H4 (cell line): ENCODE measurements around the gene KRTAP2-3. TPM values are rescaled to one million over a fixed set of nuclear protein-coding genes. Genes with fewer than 3 reads are reported as not detected.

Experiments
- DNase-seq: peaks from one replicate; pipeline ENCODE4 v3.0.0-alpha.2; 2015; ENCODE audit warnings: low spot score
- total RNA-seq: library from RNA; depleted of rRNA; stranded (reverse); fragments of >200 nt; shearing (Covaris generic); gene quantifications from 2 replicates; pipeline ENCODE4 v1.2.3, GENCODE V29; 2014; rRNA removed

KRTAP2-3 gene
- total RNA-seq, 1 experiment from 2014 or later = not detected

- DNase-seq = no peak
Observed at GRCh38 chr17:41029633-41030245, 30.2 kb downstream of the KRTAP2-3 start, which contains the start of gene KRTAP1-4. KRTAP1-4 (minus strand) TSS chr17:41030195; CDS start chr17:41030078, 117 bp downstream.

GRCh38 chr17:41026715-41027471 is 33.0 kb downstream of the KRTAP2-3 start, which contains the start of gene KRTAP1-5:
KRTAP1-5 (minus strand) TSS chr17:41027208; CDS start chr17:41027155, 53 bp downstream.
- DNase-seq = peak; percentile 83

DNA sequence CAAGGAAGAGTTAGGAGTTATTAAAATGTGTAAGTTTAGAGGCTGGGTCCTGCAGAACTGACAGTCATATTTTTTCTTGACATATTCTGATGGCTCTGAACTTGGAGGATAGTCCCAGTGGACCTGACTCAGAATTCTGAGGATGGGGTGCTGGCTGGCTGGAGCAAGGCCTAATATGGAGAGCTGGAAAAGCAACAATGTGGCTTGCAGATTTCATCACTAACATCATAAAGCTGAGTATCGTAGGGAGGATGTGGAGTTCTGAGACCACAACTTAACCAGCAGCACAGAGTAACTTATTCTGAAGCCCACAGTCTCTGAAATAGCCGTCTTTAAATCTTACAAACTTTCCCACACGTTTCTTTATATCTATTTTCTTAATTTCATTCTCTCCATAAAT is 35.2 kb downstream of the KRTAP2-3 start:
- DNase-seq = no peak

GRCh38 chr17:41020336-41020735 is 39.6 kb downstream of the KRTAP2-3 start:
- DNase-seq = no peak

DNA sequence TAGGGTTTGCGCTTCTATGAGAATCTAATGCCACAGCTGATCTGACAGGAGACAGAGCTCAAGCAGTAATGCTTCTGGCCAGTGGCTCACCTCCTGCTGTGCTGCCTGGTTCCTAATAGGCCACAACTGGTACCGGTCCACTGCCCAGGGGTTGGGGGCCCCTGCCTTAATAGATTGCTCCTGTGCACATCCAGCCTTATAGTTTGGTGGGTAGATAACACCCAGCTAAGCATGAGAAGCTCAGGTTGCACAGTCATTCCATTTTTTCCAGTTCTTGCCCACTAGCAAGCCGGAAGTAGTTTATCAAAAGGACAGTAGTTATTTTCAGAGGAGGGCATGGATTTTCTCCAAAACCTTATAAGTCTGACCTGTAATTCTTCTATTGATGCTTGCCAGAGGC is 40.5 kb downstream of the KRTAP2-3 start:
- DNase-seq = no peak

DNA sequence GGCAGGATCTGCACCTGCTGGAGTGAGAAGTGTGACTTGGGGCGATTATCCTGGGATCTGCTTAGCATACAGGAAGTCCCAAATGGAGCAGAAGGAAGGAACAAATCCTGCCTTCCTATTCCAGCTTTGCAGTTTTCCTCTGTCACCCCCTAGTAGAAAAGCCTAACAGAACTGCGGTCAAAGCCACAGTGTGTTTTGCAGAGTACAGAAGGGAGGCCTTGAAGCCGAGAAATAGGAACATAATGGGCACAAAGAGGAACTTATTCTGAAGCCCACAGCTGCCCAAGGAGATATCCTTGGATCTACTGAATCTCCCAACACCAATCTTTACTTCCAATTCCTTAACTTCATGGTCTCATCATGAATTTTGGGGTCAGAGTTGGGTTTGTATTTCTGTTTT is 41.4 kb downstream of the KRTAP2-3 start:
- DNase-seq = no peak

DNA sequence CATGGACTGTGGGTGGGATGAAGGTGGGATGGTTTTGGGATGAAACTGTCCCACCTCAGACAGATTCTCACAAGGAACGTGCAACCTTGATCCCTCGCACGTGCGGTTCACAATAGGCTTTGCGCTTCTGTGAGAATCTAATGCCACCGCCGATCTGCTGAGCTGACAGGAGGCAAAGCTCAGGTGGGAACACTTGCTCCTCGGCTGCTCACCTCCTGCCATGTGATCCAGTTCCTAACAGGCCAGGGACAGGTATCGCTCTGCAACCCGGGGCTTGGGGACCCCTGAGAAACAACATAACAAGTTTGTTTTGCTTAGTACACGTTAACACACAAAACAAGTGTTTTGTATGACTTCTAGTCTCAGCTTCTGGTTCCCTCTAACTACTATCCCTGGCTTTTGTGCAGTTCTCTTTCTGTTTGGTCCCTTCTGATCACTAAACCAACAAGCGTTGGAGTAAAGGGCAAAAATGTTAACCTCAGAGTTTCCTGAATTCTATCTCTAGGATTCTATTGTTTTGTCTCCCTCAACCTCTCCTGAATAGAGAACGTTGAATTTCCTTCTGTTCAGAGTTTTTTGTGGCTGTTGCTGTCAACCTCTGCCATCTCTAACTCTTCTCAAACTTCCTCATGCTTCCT is 43.2 kb downstream of the KRTAP2-3 start:
- no peak for DNase-seq

DNA sequence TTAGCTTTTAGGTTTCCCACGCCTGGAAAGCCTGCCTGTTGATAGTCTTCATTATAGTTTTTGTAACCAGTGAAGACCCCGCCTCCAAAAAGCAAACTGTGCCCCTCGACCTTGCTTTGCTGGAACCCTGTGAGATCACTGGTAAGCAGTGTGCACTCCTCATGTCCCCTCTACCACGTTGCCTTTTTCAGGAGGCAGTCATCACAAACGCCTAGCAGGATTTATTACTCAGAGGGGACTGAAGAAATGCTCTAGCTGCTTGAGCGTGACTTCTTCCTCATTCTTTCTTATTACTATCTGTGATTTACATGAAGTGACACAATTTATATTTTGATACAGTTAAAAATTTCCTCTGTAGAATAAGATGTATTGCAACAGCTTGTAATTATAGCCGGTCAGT is 44.5 kb downstream of the KRTAP2-3 start:
- no peak for DNase-seq

DNA sequence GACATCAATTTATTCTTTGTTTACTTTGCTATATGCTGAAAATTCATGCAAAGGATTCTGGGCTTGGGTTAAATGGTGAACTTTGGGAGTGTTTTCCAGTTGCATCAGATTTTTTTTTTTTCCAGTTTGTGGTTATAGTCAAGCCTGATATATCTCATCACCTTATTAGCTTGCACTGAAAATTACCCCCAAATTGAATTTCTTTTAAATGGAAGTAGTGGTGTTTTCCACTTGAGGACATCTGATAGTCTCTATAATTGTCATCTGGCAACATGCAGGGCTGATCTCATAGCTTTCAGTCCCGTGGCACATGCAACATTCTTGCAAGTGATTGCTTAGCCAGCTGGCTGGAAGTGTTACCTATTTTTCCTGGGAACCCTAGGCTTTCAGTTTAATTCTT is 46.3 kb downstream of the KRTAP2-3 start:
- DNase-seq = peak; percentile 25

DNA sequence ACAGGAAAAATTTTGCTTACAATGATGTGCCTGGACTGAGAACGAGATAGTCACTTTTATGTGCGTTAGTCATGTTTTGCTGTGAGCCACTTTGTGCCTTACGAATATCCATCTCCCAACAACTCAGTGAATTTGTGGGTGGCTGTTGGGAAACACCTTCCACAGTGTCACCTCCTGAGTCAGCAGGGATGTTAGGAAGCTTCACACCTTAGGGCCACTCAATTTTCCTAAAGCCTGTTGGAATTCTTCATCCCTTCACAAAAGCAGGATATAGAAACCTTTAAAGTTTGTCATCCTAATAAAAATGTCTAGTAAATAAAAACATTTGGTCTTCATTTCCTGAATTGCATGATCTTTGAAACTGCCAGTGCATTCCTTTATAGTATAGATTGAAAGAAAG is 46.7 kb downstream of the KRTAP2-3 start:
- DNase-seq = no peak

GRCh38 chr17:41012326-41013120 is 47.4 kb downstream of the KRTAP2-3 start:
- DNase-seq = no peak

- DNase-seq = no peak
Observed at GRCh38 chr17:41010441-41010840, 49.5 kb downstream of the KRTAP2-3 start.

GRCh38 chr17:41009936-41010335 is 50.0 kb downstream of the KRTAP2-3 start:
- DNase-seq = no peak

- DNase-seq = no peak
Observed at GRCh38 chr17:41009301-41009760, 50.6 kb downstream of the KRTAP2-3 start.

Other genes with a start within 250 kb of the KRTAP2-3 start
- 45.0 and 61.1 TPM in 2 replicates for gene KRT10, start 237.5 kb downstream of the KRTAP2-3 start, total RNA-seq
- gene KRT12, start 192.9 kb downstream of the KRTAP2-3 start, total RNA-seq = not detected in 2 replicates
- gene KRT20, start 174.9 kb downstream of the KRTAP2-3 start, total RNA-seq = not detected in 2 replicates
- not detected in 2 replicates for gene KRT23, start 122.5 kb downstream of the KRTAP2-3 start, total RNA-seq
- 0.18 TPM in 1 of 2 replicates, not detected in the other for gene KRT39, start 93.2 kb downstream of the KRTAP2-3 start, total RNA-seq
- not detected in 2 replicates for gene KRT40, start 75.8 kb downstream of the KRTAP2-3 start, total RNA-seq
- gene KRTAP3-3, start 66.0 kb downstream of the KRTAP2-3 start, total RNA-seq = not detected in 2 replicates
- gene KRTAP3-2, start 60.2 kb downstream of the KRTAP2-3 start, total RNA-seq = not detected in 2 replicates
- not detected in 2 replicates for gene KRTAP3-1, start 51.0 kb downstream of the KRTAP2-3 start, total RNA-seq
- gene KRTAP1-5, start 32.9 kb downstream of the KRTAP2-3 start, total RNA-seq = 0.27 TPM in 1 of 2 replicates, not detected in the other
- not detected in 2 replicates for gene KRTAP1-4, start 29.9 kb downstream of the KRTAP2-3 start, total RNA-seq
- gene KRTAP1-3, start 25.2 kb downstream of the KRTAP2-3 start, total RNA-seq = not detected in 2 replicates
- gene KRTAP1-1, start 18.7 kb downstream of the KRTAP2-3 start, total RNA-seq = not detected in 2 replicates
- gene KRTAP2-1, start 12.8 kb downstream of the KRTAP2-3 start, total RNA-seq = not detected in 2 replicates
- gene KRTAP2-2, start 4.9 kb downstream of the KRTAP2-3 start, total RNA-seq = not detected in 2 replicates
- not detected in 2 replicates for gene KRTAP2-4, start 5.8 kb upstream of the KRTAP2-3 start, total RNA-seq
- not detected in 2 replicates for gene KRTAP4-7, start 24.0 kb upstream of the KRTAP2-3 start, total RNA-seq
- gene KRTAP4-8, start 38.0 kb upstream of the KRTAP2-3 start, total RNA-seq = not detected in 2 replicates
- not detected in 2 replicates for gene KRTAP4-16, start 42.1 kb upstream of the KRTAP2-3 start, total RNA-seq
- not detected in 2 replicates for gene KRTAP4-9, start 45.3 kb upstream of the KRTAP2-3 start, total RNA-seq
- not detected in 2 replicates for gene KRTAP4-11, start 58.3 kb upstream of the KRTAP2-3 start, total RNA-seq
- not detected in 2 replicates for gene KRTAP4-12, start 64.1 kb upstream of the KRTAP2-3 start, total RNA-seq
- gene KRTAP4-6, start 80.4 kb upstream of the KRTAP2-3 start, total RNA-seq = not detected in 2 replicates
- not detected in 2 replicates for gene KRTAP4-5, start 89.7 kb upstream of the KRTAP2-3 start, total RNA-seq
- not detected in 2 replicates for gene KRTAP4-4, start 100.6 kb upstream of the KRTAP2-3 start, total RNA-seq
- not detected in 2 replicates for gene KRTAP4-3, start 108.1 kb upstream of the KRTAP2-3 start, total RNA-seq
- gene KRTAP4-2, start 118.1 kb upstream of the KRTAP2-3 start, total RNA-seq = not detected in 2 replicates
- gene KRTAP4-1, start 124.8 kb upstream of the KRTAP2-3 start, total RNA-seq = not detected in 2 replicates
- not detected in 2 replicates for gene KRTAP9-1, start 129.8 kb upstream of the KRTAP2-3 start, total RNA-seq
- gene KRTAP9-2, start 166.5 kb upstream of the KRTAP2-3 start, total RNA-seq = not detected in 2 replicates
- gene KRTAP9-3, start 172.3 kb upstream of the KRTAP2-3 start, total RNA-seq = not detected in 2 replicates
- gene KRTAP9-8, start 177.9 kb upstream of the KRTAP2-3 start, total RNA-seq = not detected in 2 replicates
- gene KRTAP9-4, start 189.6 kb upstream of the KRTAP2-3 start, total RNA-seq = not detected in 2 replicates
- not detected in 2 replicates for gene KRTAP9-9, start 195.3 kb upstream of the KRTAP2-3 start, total RNA-seq
- gene KRTAP9-6, start 205.3 kb upstream of the KRTAP2-3 start, total RNA-seq = not detected in 2 replicates
- gene KRTAP9-7, start 215.6 kb upstream of the KRTAP2-3 start, total RNA-seq = not detected in 2 replicates
- not detected in 2 replicates for gene KRTAP29-1, start 242.7 kb upstream of the KRTAP2-3 start, total RNA-seq
- not detected in 2 replicates for gene KRTAP16-1, start 249.2 kb upstream of the KRTAP2-3 start, total RNA-seq